HEK293 (cell line): ENCODE measurements around the gene KLHL29.

Experiments
- CTCF ChIP-seq: fragments of 450-650 bp; formaldehyde crosslinking; IDR thresholded peaks from 2 replicates; pipeline ENCODE4 v1.5.1; 2016; ENCODE audit warnings: missing biosample characterization, missing genetic modification characterization
- GLI4 ChIP-seq: fragments of 450-650 bp; formaldehyde crosslinking; IDR thresholded peaks from 2 replicates; pipeline ENCODE4 v1.5.1; 2016; ENCODE audit warnings: missing biosample characterization, missing genetic modification characterization
- PRDM6 ChIP-seq: fragments of 450-650 bp; formaldehyde crosslinking; IDR thresholded peaks from 2 replicates; pipeline ENCODE4 v1.5.1; 2017; ENCODE audit warnings: missing biosample characterization, missing genetic modification characterization
- TSHZ1 ChIP-seq: fragments of 450-650 bp; formaldehyde crosslinking; IDR thresholded peaks from 2 replicates; pipeline ENCODE4 v1.5.1; 2016; ENCODE audit warnings: missing biosample characterization, missing genetic modification characterization, borderline replicate concordance
- ZBTB49 ChIP-seq: fragments of 450-650 bp; formaldehyde crosslinking; IDR thresholded peaks from 2 replicates; pipeline ENCODE4 v1.5.1; 2016; ENCODE audit warnings: missing biosample characterization, missing genetic modification characterization, low read depth
- ZNF10 ChIP-seq: fragments of 450-650 bp; formaldehyde crosslinking; IDR thresholded peaks from 2 replicates; pipeline ENCODE4 v1.5.1; 2017; ENCODE audit warnings: missing biosample characterization, missing genetic modification characterization
- ZNF175 ChIP-seq: fragments of 450-650 bp; formaldehyde crosslinking; IDR thresholded peaks from 2 replicates; pipeline ENCODE4 v1.5.1; 2016; ENCODE audit warnings: missing biosample characterization, missing genetic modification characterization
- ZNF184 ChIP-seq: fragments of 450-650 bp; IDR thresholded peaks from 2 replicates; pipeline ENCODE4 v1.5.1; 2018; ENCODE audit warnings: missing biosample characterization, mild to moderate bottlenecking, missing genetic modification characterization
- ZNF623 ChIP-seq: fragments of 450-650 bp; formaldehyde crosslinking; IDR thresholded peaks from 2 replicates; pipeline ENCODE4 v1.5.1; 2016; ENCODE audit warnings: missing biosample characterization, missing genetic modification characterization
- ZNF776 ChIP-seq: fragments of 450-650 bp; formaldehyde crosslinking; IDR thresholded peaks from 2 replicates; pipeline ENCODE4 v1.5.0; 2017; ENCODE audit warnings: missing biosample characterization, missing genetic modification characterization, borderline replicate concordance

GRCh38 chr2:23609254-23609653 is 224.3 kb downstream of the KLHL29 start:
- TF ChIP-seq CTCF (tag by site-specific recombination) = no peak
- no peak for TF ChIP-seq PRDM6 (tag by site-specific recombination)
- TF ChIP-seq ZBTB49 (tag by site-specific recombination) = no peak
- TF ChIP-seq GLI4 (tag by site-specific recombination) = no peak
- no peak for TF ChIP-seq ZNF10 (tag by site-specific recombination)
- TF ChIP-seq ZNF175 (tag by site-specific recombination) = no peak
- TF ChIP-seq ZNF776 = no peak
- no peak for TF ChIP-seq ZNF184
- TF ChIP-seq TSHZ1 (tag by site-specific recombination) = no peak
- no peak for TF ChIP-seq ZNF623 (tag by site-specific recombination)
